Heart left ventricle (tissue), 13 donors: ENCODE measurements around the gene BCKDK.

Source experiments
- POLR2A ChIP-seq, 2 donors: fragments of 450-650 bp; IDR thresholded peaks; one replicate each; pipeline ENCODE4 v1.6.1; 2017; ENCODE audit warnings: antibody characterized with exemption in 2 of 2, mild to moderate bottlenecking in 2 of 2, moderate library complexity in 2 of 2
- TF ChIP-seq, protein P1 (sequence below), 12 donors: fragments of 200-600 bp; sonication (generic) in 4 of 12; IDR thresholded peaks; one replicate each; pipeline versions ENCODE4 v1.5.0 to v1.8.0; 2018 to 2022; ENCODE audit warnings: antibody characterized with exemption in 12 of 12, mild to moderate bottlenecking in 5 of 12
- donor health status: ischemic (EF 13 %, LVEDD 7.1; RV severe dilation, severe dysfunction).
- donor health status: DM: no; HTN: yes; CAD: no.
- donor health status: DM: no; HTN: no; CAD: no.
- donor health status: ischemic (EF 25% LVEDD 6.9; RV normal size, moderate dysfunction).
- donor health status: ischemic (EF 25% LVEDD 5.7; RV mildly dilated, moderate dysfunction).
- donor health status: ischemic (EF 35%, LVEDD 5.7; RV mildly dilated, moderate dysfunction).
- donor health status: nonischemic (EF 11% LVEDD 7.7; RV severe dilation, severe dysfunction).
- donor health status: DM: yes; HTN: yes; CAD: no.
- donor health status: PGD.
- donor health status: ischemic (EF 29% LVEDD 5.4; RV normal size, mild dysfunction).
- donor health status: nonischemic (EF 23%, LVEDD 6.1; RV moderate dilation, normal function).

DNA sequence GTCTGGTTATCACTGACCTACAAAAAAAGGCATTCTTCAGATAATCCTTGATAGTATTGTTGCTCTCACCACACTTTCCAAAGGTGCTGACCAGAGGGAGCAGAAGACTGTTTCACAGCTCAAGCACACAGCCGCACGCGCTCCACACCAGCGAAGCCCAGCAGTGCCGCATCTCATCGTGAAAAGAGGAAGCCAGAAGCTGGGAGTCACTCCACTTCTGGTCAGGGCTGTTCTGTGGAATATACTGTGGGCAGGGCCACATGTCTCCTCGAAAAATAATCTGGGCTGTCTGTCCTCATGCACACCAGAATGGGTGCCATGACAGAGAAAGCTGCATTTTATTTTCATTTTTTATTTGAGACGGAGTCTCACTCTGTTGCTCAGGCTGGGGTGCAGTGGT, 49.0 kb downstream of the BCKDK start:
- TF ChIP-seq, protein P1, sequence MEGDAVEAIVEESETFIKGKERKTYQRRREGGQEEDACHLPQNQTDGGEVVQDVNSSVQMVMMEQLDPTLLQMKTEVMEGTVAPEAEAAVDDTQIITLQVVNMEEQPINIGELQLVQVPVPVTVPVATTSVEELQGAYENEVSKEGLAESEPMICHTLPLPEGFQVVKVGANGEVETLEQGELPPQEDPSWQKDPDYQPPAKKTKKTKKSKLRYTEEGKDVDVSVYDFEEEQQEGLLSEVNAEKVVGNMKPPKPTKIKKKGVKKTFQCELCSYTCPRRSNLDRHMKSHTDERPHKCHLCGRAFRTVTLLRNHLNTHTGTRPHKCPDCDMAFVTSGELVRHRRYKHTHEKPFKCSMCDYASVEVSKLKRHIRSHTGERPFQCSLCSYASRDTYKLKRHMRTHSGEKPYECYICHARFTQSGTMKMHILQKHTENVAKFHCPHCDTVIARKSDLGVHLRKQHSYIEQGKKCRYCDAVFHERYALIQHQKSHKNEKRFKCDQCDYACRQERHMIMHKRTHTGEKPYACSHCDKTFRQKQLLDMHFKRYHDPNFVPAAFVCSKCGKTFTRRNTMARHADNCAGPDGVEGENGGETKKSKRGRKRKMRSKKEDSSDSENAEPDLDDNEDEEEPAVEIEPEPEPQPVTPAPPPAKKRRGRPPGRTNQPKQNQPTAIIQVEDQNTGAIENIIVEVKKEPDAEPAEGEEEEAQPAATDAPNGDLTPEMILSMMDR (IDR thresholded peaks at IDR 0.05), result no peak
- no peak for TF ChIP-seq POLR2A (IDR thresholded peaks at IDR 0.05)
